Fibroblast of skin of right quadriceps (primary cell): ENCODE measurements around the gene CTDSPL.

Source experiments
- DNase-seq: peaks from one replicate; pipeline ENCODE4 v3.0.0-alpha.2; 2013

The CTDSPL gene

GRCh38 chr3:37896827-37897226 lies 35.1 kb downstream of the CTDSPL start:
- DNase-seq, result no peak

DNA sequence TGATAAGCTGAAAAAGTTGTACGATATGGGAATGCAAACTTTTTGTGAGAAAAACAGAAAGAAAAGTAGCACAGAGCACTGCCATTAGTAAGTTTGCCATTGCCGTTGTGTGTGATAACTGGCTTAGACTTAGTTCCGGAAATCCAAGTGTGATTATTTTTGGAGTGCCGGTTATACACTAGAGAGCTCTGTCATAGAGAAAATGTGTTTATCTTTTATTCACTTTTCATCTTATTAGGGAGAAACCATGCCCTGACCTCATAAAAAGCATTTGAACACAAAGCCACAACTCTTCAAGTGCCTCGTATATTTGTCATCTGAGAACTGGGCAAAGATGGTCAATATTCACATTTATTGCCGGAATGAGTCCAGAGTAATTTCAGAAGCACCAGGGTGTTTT lies 36.1 kb downstream of the CTDSPL start:
- no peak for DNase-seq

DNA sequence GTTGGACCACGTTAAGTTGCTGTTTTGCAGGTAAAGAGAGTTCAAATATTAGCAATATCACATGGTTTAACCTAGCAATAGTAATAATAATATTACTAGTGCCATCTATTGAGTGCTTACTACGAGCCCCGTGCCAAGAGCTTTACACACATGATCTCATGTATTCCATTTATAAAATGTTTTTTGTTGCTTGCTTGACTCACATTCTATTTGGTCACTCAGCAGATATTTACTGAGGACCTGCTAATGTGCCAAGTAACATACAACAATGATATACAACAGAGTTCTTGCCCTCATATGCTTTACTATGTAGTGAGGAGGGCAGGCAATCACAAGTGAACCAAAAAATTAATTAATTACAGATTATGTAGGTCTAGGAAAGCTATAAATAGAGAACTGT lies 36.7 kb downstream of the CTDSPL start:
- DNase-seq, result no peak

- DNase-seq, result no peak
These were observed 37.5 kb downstream of the CTDSPL start for GRCh38 chr3:37899101-37899707.

DNA sequence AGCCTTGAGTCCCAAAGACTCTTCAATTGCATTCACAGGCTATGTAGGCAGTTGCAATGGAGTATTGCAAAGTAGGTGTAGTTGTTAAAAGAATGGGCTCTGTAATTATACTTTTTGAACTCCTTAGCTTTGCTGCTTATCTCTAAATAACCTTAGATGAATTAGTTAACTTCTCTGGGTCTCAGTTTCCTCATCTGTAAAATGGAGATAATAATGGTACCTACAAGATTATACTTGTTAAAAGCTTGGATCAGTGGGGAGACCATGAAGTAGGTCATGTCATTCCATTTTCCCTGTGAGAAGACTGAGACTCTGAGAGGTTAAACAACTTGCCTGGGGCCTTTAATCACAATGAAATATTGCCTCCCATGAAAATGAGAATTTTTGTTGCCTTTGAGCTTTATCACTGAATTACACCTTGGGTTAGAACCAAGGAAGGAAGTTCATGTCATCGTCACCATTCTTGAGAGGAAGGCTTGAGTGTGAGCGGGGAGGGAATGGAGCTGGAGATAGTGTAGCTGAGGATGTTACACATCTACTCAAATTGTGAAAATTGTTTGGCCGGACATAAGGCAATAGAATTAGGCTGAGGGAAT lies 38.1 kb downstream of the CTDSPL start:
- DNase-seq, result no peak

DNA sequence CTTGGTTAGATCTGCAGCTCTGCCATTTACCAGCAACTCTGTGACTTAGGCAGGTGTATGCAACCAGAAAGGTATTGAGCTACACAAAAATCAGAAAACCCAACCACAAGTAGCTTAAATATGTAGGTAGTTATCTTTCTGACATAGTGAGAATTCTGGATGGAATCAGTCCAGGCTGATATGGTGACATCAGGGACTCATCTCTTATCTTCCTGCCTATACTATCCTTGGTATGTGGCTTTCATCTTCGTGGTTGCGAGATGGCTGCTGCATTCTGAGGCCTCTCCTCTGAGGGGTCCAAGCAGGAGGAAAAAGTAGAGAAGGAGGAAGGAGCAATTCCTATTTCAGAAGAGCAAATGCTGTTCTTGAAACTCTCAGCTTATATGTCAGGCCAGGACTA lies 40.0 kb downstream of the CTDSPL start:
- no peak for DNase-seq

GRCh38 chr3:37902674-37903073 lies 41.0 kb downstream of the CTDSPL start:
- DNase-seq, result no peak

- DNase-seq, result no peak
These were observed 41.6 kb downstream of the CTDSPL start for GRCh38 chr3:37903320-37903719.

- no peak for DNase-seq
These were observed 42.1 kb downstream of the CTDSPL start for GRCh38 chr3:37903734-37904133.

- peak; percentile 42 for DNase-seq
These were observed 42.9 kb downstream of the CTDSPL start for GRCh38 chr3:37904601-37905000.

DNA sequence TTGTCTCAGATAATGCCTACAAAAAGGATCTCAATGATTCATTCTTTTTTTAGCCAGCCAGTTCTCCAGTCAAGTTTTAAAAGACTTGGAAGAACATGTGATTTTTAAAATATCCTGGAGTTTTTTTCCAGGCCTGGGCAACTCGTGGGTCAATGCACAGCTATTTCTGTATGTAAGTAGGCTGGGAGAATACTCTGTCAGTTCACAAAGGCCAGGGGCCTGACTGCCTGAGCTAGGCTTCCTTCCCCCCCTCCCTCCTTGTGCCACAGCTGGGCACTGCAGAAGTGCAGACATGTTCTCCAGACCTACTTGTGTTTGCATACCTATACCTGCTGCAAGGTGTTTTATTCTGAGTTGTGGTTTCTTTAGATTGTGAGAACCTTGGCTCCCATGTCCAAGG lies 43.7 kb downstream of the CTDSPL start:
- DNase-seq, result no peak

GRCh38 chr3:37905987-37906674 lies 44.5 kb downstream of the CTDSPL start:
- peak; percentile 60 for DNase-seq

- DNase-seq, result no peak
These were observed 45.1 kb downstream of the CTDSPL start for GRCh38 chr3:37906734-37907282.

DNA sequence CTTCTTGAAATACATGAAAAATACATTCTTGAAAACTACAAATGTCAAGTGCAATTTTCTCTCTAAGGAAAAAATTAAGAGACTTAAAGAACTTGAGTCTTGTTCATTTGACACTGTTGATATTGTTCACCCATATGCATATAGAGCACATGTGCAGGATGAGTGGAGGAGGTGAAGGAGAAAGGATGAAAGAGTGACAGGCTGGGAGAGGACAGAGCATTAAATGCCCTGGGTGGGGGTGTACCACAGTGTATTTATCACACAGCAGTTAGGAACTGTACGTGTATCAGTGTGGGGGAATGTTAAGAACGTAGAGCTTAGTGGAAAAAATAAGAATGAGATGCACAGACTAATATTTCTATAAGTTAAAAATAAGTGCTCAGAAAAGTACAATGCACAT lies 45.7 kb downstream of the CTDSPL start:
- no peak for DNase-seq

- DNase-seq, result no peak
These were observed 46.2 kb downstream of the CTDSPL start for GRCh38 chr3:37907906-37908305.

- DNase-seq, result no peak
These were observed 47.6 kb downstream of the CTDSPL start for GRCh38 chr3:37909067-37909911.

DNA sequence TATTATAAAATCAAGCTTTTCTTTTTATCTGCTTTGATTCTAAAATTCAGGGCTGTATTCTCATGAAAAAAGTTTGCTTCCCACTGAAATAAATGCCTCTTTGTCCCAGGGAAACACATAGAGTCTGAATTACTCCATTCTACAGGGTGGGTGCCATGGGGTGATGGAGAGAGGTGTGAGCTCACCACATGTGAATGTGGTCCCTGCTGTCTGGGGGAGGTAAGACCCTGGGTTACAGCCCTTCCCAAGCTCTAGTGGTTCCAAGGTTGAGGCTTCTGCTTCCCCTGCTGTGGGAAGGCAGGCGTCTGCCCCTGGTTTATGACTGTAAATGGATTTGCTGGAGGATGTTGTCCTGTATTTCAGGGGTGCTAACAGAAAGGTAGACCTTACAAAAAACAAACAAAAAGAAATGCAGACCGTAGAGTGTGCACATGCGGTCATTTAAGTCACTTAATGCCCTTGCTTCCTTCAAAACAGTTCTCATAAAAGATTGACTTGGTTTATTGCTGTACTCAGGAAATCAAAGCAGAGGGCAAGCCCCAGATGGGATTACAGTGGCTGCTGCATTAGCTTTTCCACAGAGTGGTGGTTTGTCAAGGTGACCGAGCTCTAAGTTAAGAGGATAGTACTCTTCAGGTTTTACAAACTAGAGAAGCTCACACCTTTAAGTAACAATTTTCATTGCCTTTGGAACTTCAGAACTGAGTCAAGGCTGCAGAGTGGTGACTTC lies 49.2 kb downstream of the CTDSPL start:
- no peak for DNase-seq

GRCh38 chr3:37912052-37912733 lies 50.5 kb downstream of the CTDSPL start:
- no peak for DNase-seq

DNA sequence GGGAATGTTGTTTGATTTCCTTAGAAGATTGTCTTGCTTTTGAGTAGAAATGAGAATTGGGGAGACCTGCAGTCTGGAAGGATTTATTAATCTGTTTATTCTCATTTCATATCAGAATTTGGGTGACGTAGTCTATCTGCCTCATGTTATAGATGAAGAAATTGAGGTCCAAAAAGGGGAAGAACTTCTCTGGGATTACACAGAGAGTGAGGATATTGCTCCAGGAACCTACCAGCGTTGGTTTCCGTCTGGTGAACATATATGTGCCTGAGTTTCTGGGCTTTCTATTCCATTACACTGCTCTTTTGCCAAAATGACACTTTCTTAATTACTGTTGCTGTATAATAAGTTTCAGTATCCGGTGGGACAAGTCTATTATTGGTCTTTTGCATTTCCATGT lies 51.8 kb downstream of the CTDSPL start:
- no peak for DNase-seq

DNA sequence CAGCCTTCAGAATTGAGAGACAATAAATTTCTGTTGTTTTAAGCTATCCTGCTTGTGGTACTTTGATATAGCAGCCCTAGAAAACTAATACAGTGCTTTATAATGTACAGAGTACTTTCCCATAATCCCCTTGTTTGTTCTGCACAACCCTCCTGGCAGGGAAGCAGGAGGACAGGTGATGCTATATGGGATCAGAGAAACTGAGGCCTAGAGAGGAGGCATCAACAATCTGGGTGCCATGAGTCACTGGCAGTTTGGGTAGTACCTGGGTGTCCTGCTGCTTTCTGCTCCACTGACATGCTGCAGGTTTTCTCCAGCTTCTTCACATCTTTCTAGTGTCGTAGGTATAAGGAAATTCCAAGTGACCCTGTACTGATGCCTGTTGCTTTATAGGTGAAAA lies 55.0 kb downstream of the CTDSPL start:
- no peak for DNase-seq

- DNase-seq, result no peak
These were observed 56.9 kb downstream of the CTDSPL start for GRCh38 chr3:37918627-37919026.

GRCh38 chr3:37920156-37920699 lies 58.5 kb downstream of the CTDSPL start:
- no peak for DNase-seq
